Activated naive CD8-positive, alpha-beta T cell (primary cell): ENCODE measurements around the gene CACNA1B.

ENCODE experiments used
- H3K27ac Mint-ChIP-seq: one replicate; pipeline ENCODE4 v1.8.0; 2021; ENCODE audit warnings: mixed read lengths
- H3K27me3 Mint-ChIP-seq: one replicate; pipeline ENCODE4 v1.8.0; 2021; ENCODE audit warnings: mixed read lengths
- H3K36me3 Mint-ChIP-seq: one replicate; pipeline ENCODE4 v1.8.0; 2021; ENCODE audit warnings: mixed read lengths
- H3K4me1 Mint-ChIP-seq: one replicate; pipeline ENCODE4 v1.8.0; 2021; ENCODE audit warnings: low read depth, mixed read lengths
- H3K4me3 Mint-ChIP-seq: one replicate; pipeline ENCODE4 v1.8.0; 2021; ENCODE audit warnings: mild to moderate bottlenecking, mixed read lengths
- H3K9me3 Mint-ChIP-seq: one replicate; pipeline ENCODE4 v1.8.0; 2021; ENCODE audit warnings: low read depth, mixed read lengths

Gene CACNA1B

DNA sequence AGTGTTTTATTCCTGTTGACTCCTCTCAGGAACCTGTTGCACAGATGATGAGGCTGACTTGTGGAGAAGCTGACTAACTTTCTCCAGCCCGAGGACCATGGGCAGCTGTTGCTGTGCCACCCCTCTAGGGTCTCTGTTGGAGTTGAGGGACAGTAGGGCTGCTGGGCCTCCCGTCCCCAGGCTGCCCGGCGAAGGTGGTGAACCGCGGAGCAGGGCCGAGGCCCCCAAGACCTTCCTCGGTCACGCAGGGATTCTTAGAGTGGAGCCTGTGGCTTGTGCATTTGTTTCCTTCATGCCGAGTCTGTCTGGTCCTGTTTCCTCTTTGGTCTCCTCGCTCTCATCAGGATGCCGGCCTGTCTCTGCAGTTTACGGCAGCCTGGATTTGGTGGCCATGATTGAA, 40.2 kb downstream of the CACNA1B start:
- Mint-ChIP-seq H3K4me3 (no peak overlapping the region), H3K27ac (no peak overlapping the region), H3K36me3 (no peaks in the 10 kb centered on the region), H3K9me3 (no peaks in the 10 kb centered on the region), H3K4me1 (no peaks in the 10 kb centered on the region), H3K27me3 (peaks cover 6% of the 10 kb centered on the region)

DNA sequence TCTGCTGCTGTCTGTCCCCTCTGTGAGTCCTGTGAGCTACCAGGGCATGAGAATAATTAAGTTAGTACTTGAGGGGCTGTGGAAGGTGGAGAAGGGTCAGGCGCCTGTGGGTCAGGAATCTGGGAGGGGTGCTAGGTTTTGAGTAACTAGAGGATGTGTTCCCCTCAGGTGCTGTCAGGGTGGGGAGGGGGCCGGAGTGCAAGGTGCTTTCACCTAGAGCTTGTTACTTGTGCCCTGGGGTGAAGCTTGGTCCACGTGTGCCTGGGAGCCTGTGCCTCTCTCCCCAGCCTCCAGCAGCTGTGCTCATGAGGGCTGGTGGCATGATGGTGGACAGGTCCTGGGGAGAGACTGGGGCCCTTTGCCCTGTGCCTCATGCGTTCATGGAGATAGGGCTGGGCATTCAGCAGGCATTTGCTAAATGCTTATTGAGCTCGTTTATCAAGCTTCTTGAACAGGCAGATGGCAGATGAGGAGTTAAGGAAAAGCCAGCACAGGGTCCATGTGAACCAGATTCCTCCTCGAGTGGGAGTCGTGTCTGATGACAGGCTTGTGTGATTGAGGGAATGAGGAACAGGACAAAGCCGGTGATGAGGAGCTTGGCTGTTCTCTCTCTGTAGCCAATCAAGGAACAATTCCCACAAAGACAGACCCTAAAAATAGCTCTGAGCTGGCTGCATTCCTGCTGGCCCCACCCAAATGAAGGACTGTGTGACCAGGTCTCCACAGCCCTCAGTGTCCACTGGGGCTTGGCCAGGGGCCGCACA, 40.9 kb downstream of the CACNA1B start:
- no peak overlapping the region for H3K4me3 Mint-ChIP-seq
- no peaks in the 10 kb centered on the region for H3K9me3 Mint-ChIP-seq
- H3K4me1 Mint-ChIP-seq = no peaks in the 10 kb centered on the region
- no peak overlapping the region for H3K27ac Mint-ChIP-seq
- peaks cover 6% of the 10 kb centered on the region for H3K27me3 Mint-ChIP-seq
- no peaks in the 10 kb centered on the region for H3K36me3 Mint-ChIP-seq

DNA sequence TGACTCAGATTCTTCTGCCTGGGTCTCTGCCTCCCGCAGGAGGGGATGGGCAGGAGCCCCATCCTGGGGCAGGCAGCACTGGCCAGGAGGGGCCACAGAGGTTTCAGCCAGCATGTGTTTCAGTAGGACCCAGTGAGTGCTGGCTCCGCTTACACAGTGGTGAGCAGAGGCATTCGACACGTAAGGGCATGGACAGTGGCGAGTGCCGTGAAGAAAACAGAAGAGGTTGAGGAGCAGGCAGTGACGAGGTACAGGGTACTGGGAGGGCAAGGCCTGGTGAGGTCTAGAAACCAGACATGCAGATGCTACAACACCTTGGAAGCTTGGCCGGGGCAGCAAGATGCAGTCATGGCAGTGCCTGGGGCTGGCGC, 41.5 kb downstream of the CACNA1B start:
- Mint-ChIP-seq H3K27me3 (peaks cover 6% of the 10 kb centered on the region), H3K36me3 (no peaks in the 10 kb centered on the region), H3K4me1 (no peaks in the 10 kb centered on the region), H3K27ac (no peak overlapping the region), H3K4me3 (no peak overlapping the region), H3K9me3 (no peaks in the 10 kb centered on the region)

DNA sequence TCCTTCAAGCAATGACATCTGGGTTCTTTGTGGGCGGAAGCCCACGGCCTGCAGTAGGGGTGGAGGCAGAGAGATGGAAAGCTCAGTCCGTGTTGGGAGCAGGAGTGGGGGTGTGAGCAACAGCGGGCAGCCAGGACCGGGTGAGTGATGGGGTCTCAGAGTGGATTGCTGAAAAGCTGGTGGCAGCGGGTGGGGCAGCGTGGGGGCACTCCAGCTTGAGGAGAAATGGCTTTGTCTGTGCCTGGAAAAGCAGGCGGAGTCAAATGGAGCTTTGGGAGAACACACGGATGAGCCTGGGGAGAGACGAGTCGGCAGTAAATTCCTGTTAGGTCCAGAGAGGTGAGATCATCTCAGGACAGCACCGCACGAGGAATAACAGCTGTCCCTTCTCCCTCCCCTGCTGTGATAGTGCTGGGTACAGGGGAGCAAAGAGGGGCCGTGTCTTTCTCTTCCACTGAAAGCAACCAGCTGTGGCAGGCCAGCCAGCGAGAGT, 42.1 kb downstream of the CACNA1B start:
- peaks cover 6% of the 10 kb centered on the region for H3K27me3 Mint-ChIP-seq
- H3K36me3 Mint-ChIP-seq = no peaks in the 10 kb centered on the region
- H3K4me1 Mint-ChIP-seq = no peaks in the 10 kb centered on the region
- H3K4me3 Mint-ChIP-seq = no peak overlapping the region
- H3K27ac Mint-ChIP-seq = no peak overlapping the region
- H3K9me3 Mint-ChIP-seq = no peaks in the 10 kb centered on the region

DNA sequence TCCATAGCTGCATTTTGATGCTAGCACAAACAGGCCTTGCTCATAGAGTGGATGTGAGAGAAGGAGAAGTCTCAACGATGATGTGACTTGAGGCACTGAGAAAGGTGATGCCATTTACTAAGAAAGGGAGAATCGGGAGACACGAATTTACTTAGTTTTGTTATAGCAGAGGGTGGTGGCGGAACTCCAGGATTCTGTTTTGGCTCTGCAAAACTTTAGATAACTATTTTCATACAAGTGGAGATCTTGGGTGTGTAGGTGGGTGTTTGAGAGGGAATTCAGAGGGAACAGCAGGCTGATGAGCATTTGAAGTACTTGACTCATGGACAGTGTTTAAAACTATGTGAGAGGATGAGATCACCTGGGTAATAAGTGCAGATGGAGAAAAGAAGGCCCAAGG, 43.2 kb downstream of the CACNA1B start:
- Mint-ChIP-seq H3K9me3 (no peaks in the 10 kb centered on the region), H3K27ac (no peak overlapping the region), H3K36me3 (no peaks in the 10 kb centered on the region), H3K4me1 (no peaks in the 10 kb centered on the region), H3K4me3 (no peak overlapping the region), H3K27me3 (peaks cover 5% of the 10 kb centered on the region)

DNA sequence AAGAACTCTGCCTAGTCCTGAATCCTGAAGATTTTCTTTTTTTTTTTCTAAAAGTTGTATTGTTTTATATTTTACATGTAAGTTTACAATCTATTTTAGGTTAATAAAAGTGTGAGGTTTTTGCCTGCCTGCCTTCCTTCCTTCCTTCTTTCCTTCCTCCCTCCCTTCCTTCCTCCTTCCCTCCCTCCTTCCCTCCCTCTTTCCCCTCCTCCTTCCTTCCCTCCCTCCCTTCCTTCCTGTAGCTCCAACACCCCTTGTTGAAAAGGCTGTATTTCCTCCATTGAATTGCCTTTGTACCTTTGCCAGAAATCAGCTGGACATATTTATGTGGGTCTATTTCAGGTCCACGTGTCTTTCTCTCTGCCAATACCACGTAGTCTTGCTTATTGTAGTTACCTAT, 46.6 kb downstream of the CACNA1B start:
- no peaks in the 10 kb centered on the region for H3K36me3 Mint-ChIP-seq
- H3K4me1 Mint-ChIP-seq = no peaks in the 10 kb centered on the region
- H3K4me3 Mint-ChIP-seq = no peak overlapping the region
- H3K27ac Mint-ChIP-seq = no peak overlapping the region
- H3K27me3 Mint-ChIP-seq = peaks cover 10% of the 10 kb centered on the region
- H3K9me3 Mint-ChIP-seq = peaks cover 5% of the 10 kb centered on the region

DNA sequence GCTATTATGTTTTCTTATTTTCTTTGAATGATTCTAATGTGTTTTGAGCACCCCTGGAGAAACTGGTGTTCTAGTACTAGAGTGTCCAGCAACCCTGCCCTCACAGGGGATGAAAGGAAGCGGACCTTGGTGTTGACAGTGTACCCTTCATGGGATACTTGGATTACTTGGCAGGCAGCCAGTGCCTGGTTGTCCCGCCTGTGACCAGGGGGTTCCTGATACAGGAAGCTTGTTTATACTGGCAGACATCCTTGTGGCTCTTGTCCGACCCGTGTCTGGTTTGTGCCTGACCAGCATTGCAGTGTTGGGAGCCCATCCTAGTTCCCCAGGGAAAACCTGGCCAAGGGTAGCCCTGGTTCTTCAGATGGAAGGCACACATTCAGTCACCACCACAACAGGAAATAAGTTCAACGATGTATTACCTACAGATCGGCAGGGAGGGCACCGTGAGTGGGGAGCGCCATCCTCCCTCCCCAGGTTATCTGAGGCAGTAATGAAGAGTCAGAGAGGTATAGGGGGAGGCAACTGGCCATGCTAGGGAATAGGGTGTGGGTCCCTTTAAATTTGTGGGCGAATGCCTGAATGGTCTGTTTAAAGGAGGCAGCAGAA, 47.3 kb downstream of the CACNA1B start:
- Mint-ChIP-seq H3K4me3 (no peak overlapping the region), H3K4me1 (no peaks in the 10 kb centered on the region), H3K27ac (no peak overlapping the region), H3K9me3 (peaks cover 5% of the 10 kb centered on the region), H3K27me3 (peaks cover 10% of the 10 kb centered on the region), H3K36me3 (no peaks in the 10 kb centered on the region)

DNA sequence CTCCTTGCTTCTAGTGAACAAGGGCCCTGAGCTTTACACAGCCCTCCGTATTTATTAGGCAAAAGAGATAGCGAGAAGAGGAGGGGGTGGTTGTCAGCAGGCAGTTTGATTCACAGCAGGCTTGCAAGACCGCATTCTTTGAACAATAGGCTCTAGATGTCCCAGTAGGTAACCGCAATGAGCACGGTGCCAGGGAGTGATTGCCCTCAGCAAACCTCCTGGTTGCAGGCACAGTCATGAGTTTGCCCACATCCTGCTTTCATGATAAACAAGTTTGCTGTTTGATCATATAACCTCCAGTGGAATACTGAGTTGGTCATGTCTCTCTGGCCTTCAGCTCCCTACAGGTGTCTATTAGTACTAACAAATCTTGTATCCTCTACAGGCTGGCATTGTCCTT, 66.1 kb downstream of the CACNA1B start:
- Mint-ChIP-seq H3K27me3 (no peaks in the 10 kb centered on the region), H3K27ac (no peak overlapping the region), H3K4me1 (no peaks in the 10 kb centered on the region), H3K9me3 (peaks cover 10% of the 10 kb centered on the region), H3K4me3 (no peak overlapping the region), H3K36me3 (peaks cover 2% of the 10 kb centered on the region)

DNA sequence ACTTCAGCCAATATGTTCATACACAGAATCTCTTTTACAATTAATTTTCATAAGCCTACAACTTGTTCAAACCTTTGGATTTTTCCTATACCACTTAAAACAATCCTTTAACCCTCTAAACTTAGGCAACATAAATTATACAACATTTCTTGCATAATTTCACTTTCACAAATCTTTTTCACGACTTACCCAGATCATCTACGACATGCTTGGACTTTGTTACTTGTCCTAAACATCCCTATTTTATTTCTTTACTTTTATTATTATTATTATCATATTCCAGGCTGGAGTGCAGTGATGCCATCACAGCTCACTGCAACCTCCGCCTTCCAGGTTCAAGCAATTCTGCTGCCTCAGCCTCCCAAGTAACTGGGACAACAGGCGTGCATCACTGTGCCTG, 68.0 kb downstream of the CACNA1B start:
- no peaks in the 10 kb centered on the region for H3K4me1 Mint-ChIP-seq
- H3K27me3 Mint-ChIP-seq = no peaks in the 10 kb centered on the region
- H3K27ac Mint-ChIP-seq = no peak overlapping the region
- peaks cover 10% of the 10 kb centered on the region for H3K9me3 Mint-ChIP-seq
- peaks cover 2% of the 10 kb centered on the region for H3K36me3 Mint-ChIP-seq
- H3K4me3 Mint-ChIP-seq = no peak overlapping the region

DNA sequence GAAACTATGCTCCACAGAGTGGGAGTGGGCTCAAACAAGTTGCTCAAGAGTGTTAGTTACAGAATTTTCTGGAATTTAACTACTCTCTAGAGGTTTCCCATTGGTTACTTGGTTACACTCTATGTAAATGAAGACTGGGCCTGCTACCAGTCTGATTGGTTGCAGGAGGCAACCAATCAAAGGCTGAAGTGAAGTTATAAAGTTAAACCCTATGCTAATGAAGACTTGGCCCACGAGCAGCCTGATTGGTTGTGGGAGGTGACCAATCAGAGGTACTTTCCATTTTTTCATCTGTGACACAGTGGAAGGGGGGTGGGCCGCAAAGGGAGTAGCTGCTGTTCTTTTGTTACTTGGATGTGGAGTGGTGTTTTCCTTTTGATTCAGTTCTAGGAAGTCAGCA, 69.4 kb downstream of the CACNA1B start:
- peaks cover 2% of the 10 kb centered on the region for H3K36me3 Mint-ChIP-seq
- H3K27ac Mint-ChIP-seq = no peak overlapping the region
- H3K27me3 Mint-ChIP-seq = no peaks in the 10 kb centered on the region
- no peaks in the 10 kb centered on the region for H3K4me1 Mint-ChIP-seq
- peaks cover 10% of the 10 kb centered on the region for H3K9me3 Mint-ChIP-seq
- H3K4me3 Mint-ChIP-seq = no peak overlapping the region

DNA sequence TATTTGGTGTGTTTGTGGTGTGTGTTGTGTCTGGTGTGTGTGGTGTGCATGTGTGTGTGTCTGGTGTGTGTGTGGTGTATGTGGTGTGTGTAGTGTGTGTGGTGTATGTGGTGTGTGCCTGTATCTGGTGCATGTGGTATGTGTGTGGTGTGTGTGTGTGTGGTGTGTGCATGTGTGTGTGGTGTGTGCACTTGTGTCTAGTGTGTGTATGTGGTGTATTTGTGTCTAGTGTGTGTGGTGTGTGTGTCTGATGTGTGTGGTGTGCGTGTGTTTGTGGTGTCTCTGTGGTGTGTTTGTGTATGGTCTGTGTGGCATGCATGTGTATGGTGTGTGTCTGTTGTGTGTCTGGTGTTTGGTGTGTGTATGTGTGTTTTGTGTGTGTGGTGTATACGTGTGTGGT, 71.1 kb downstream of the CACNA1B start:
- H3K36me3 Mint-ChIP-seq = peaks cover 2% of the 10 kb centered on the region
- peaks cover 6% of the 10 kb centered on the region for H3K9me3 Mint-ChIP-seq
- H3K4me1 Mint-ChIP-seq = no peaks in the 10 kb centered on the region
- H3K27ac Mint-ChIP-seq = no peak overlapping the region
- no peak overlapping the region for H3K4me3 Mint-ChIP-seq
- H3K27me3 Mint-ChIP-seq = no peaks in the 10 kb centered on the region

DNA sequence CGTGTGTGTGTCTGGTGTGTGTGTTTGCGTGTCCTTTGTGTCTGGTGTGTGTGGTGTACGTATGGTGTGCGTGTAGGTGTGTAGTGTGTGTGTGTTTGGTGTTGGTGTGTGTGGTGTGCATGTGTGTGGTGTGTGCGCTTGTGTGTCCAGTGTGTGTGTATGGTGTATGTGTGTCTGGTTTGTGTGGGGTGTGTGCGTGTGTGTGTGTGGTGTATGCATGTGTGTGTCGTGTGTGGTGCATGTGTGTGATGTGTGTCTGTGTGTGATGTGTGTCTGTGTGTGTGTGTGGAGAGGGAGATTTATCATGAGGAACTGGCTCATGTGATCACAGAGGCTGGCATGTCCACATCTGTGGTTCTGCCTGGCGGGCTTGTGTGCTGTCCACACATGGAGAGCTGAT, 71.7 kb downstream of the CACNA1B start:
- no peak overlapping the region for H3K4me3 Mint-ChIP-seq
- H3K36me3 Mint-ChIP-seq = peaks cover 2% of the 10 kb centered on the region
- no peaks in the 10 kb centered on the region for H3K4me1 Mint-ChIP-seq
- peaks cover 6% of the 10 kb centered on the region for H3K9me3 Mint-ChIP-seq
- H3K27ac Mint-ChIP-seq = no peak overlapping the region
- H3K27me3 Mint-ChIP-seq = no peaks in the 10 kb centered on the region

DNA sequence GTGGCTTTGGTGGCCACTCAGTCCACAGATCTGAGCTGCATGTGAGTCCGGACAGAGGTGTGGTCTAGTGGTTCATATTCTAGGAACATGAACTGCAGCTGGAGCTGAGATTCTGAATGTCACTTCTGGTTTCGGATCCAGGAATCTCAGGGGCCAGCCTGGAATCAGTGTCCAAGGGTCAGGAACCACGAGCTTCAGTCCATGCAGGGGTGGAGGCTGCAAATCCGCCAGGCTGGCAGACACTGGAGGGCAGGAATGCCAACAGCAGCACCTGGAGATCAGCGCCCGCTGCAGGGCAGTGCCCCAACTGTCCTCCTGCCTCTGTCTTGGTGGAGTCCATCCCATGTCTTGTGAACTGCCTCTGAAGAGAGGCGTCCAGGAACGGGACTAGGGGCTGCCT, 73.5 kb downstream of the CACNA1B start:
- H3K36me3 Mint-ChIP-seq = no peaks in the 10 kb centered on the region
- H3K27me3 Mint-ChIP-seq = no peaks in the 10 kb centered on the region
- H3K4me1 Mint-ChIP-seq = no peaks in the 10 kb centered on the region
- H3K4me3 Mint-ChIP-seq = no peak overlapping the region
- H3K27ac Mint-ChIP-seq = no peak overlapping the region
- H3K9me3 Mint-ChIP-seq = peaks cover 3% of the 10 kb centered on the region

DNA sequence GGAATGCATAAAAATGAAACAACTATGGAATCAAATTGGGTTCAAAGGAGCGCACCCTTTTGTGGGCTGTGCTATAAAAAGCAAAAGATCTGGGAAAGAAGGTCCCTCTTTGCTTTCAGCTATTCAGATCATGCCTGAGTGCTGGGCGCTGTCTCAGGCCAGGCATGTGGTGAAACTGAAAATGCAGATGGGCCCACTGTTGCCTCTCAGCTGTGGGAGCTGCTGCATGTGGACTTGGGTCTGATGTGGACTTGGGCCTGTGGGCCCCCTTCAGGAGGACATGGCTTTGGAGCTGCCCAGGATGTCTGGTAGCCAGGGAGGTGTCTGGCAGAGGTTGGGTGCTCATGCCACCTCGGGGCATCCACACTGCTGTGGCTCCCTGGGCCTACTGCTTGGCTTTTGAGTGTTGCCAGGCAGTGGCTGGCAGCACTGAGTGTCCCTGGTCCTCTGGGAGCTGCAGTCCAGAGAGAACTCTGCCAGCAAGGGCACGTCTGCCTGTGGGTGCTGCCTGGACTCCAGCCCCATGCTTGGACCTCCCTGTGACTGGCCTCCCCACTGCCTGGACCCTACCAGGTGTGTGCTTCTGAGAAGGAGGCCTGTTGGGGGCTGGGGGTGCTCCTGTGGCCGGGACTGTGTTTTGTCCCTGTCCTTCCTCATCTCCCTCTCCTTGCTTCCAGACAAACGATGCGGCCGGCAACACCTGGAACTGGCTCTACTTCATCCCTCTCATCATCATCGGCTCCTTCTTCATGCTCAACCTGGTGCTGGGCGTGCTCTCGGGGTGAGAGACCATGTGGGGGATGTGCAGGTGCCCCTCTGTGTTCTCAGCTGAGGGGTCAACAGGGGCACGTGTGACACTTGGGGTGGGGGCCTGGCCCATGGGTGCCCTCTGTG, 74.3 kb downstream of the CACNA1B start:
- H3K27me3 Mint-ChIP-seq = no peaks in the 10 kb centered on the region
- no peak overlapping the region for H3K4me3 Mint-ChIP-seq
- no peaks in the 10 kb centered on the region for H3K36me3 Mint-ChIP-seq
- H3K4me1 Mint-ChIP-seq = no peaks in the 10 kb centered on the region
- H3K27ac Mint-ChIP-seq = no peak overlapping the region
- no peaks in the 10 kb centered on the region for H3K9me3 Mint-ChIP-seq

DNA sequence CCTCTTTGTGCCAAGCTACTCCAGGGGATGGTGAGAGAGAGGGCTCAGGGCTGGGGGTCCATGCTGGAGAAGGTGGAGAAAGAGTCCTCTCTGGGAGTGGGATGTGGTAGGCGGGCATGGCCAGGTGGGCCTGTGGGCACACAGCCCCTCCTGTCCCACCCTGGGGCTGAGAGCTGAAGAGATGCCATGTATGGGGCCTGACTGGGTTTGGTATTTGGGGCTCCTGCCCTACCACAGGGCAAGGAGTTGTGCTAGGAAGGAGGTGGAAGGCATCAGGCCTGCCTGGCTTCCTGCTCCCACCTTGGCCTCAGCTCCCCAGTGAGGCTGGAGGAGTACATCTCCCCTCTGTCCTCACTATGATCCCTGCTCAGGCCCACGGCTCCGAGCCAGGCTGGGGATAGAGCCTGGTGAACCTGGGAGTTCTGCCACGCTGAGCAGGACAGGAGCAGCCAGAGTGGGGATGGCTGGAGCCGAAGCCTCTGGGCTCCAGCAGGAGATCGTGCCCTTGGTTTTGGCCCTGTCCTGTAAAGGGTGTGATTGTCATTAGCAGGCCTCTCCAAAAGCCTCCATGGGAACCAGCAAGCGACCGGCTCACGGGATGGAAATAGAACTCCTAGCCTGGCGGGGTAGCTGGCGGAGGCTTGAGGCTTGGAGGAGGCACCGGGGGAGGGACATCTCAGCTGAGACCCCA, 75.5 kb downstream of the CACNA1B start:
- no peaks in the 10 kb centered on the region for H3K36me3 Mint-ChIP-seq

More for the DNA sequence above, 75.5 kb downstream of the CACNA1B start:
- Mint-ChIP-seq H3K27ac (no peak overlapping the region), H3K9me3 (no peaks in the 10 kb centered on the region), H3K4me1 (no peaks in the 10 kb centered on the region), H3K27me3 (no peaks in the 10 kb centered on the region), H3K4me3 (no peak overlapping the region)
